Testis (tissue), 2 donors: ENCODE measurements around the gene SNRNP48.

Source experiments
- CTCF ChIP-seq, 3 experiments: fragments of 450-650 bp in 2 of 3; fragments of 200-600 bp in 1 of 3; sonication (generic) in 1 of 3; IDR thresholded peaks; one replicate each; pipeline ENCODE4 v1.5.1; 2016 to 2019; ENCODE audit warnings: antibody characterized with exemption in 3 of 3, mild to moderate bottlenecking in 2 of 3, moderate library complexity in 1 of 3
- POLR2A ChIP-seq: fragments of 450-650 bp; IDR thresholded peaks from one replicate; pipeline ENCODE4 v1.6.1; 2017; ENCODE audit warnings: antibody characterized with exemption, mild to moderate bottlenecking, moderate library complexity

- TF ChIP-seq CTCF (IDR thresholded peaks at IDR 0.05) (no peak), POLR2A (no peak)
Measured at GRCh38 chr6:7656355-7656754, 66.4 kb downstream of the SNRNP48 start.
